ENCODE results near the gene C2orf42. TPM values are rescaled to one million over a fixed set of nuclear protein-coding genes. Genes with fewer than 3 reads are reported as not detected.

C2orf42 gene
- total RNA-seq, 1 donor from 2014 or later = 9.5 TPM

DNA sequence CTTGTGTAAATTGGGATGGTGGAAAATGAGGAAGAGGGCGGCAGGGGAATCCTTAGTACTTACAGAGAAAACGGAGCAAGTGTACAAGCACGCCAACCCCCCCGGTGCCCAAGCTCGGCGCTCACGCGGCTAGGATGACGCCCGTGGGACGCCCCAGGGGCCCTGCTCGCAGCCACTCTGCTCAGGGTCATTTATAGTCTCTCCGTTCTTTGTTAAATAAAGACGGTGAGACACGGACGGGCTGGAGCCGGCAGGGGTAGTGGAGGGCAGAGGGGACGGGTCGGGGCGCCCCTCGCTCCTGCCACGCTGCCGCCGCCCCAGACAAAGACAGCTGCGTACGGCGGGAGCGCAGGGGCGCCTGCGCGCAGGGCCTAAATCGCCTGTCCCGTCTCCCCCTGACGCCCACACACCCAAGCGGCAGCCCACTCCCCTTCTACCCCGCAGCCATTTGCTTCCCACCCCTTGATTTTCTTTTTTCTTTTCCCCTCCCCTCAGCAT, 65.8 kb downstream of the C2orf42 start:
- no peaks in the 10 kb centered on the region for H3K36me3 ChIP-seq
- H3K27me3 ChIP-seq = no peaks in the 10 kb centered on the region
- peak in 1 of 2 donors; percentile 75 for DNase-seq (ENCODE audit: low spot score in 2 of 2)
- H3K27ac ChIP-seq = peak overlapping the region; percentile 96 to 99
- intact Hi-C loops (cut with DNase I) = loop anchor here (1.0 kb wide), 1 partner anchor 17 kb away; no protein-coding TSS in a partner anchor
- TF ChIP-seq, protein P1, sequence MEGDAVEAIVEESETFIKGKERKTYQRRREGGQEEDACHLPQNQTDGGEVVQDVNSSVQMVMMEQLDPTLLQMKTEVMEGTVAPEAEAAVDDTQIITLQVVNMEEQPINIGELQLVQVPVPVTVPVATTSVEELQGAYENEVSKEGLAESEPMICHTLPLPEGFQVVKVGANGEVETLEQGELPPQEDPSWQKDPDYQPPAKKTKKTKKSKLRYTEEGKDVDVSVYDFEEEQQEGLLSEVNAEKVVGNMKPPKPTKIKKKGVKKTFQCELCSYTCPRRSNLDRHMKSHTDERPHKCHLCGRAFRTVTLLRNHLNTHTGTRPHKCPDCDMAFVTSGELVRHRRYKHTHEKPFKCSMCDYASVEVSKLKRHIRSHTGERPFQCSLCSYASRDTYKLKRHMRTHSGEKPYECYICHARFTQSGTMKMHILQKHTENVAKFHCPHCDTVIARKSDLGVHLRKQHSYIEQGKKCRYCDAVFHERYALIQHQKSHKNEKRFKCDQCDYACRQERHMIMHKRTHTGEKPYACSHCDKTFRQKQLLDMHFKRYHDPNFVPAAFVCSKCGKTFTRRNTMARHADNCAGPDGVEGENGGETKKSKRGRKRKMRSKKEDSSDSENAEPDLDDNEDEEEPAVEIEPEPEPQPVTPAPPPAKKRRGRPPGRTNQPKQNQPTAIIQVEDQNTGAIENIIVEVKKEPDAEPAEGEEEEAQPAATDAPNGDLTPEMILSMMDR (IDR thresholded peaks at IDR 0.05) = no peak
- H3K4me3 ChIP-seq = peak overlapping the region; percentile 66 to 67
- H3K4me1 ChIP-seq = peaks cover 0 to 9% of the 10 kb centered on the region in 2 donors
- no peaks in the 10 kb centered on the region for H3K9me3 ChIP-seq

DNA sequence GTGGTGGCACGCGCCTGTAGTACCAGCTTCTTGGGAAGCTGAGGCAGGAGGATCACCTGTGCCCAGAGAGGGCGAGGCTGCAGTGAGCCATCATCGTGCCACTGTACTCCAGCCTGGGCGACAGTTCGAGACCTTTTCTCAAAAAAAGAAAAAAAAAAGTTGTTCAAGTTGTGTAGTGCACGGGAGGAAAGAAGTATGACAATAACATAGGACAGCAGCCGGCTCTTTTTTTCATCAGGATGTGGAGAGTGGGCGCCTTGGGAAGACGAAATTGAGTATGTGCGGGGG, 67.0 kb downstream of the C2orf42 start:
- TF ChIP-seq, protein P1 (IDR thresholded peaks at IDR 0.05) = no peak
- no peaks in the 10 kb centered on the region for H3K27me3 ChIP-seq
- intact Hi-C loops (cut with DNase I) = loop anchor here (1.0 kb wide), 1 partner anchor 19 kb away; no protein-coding TSS in a partner anchor

DNA sequence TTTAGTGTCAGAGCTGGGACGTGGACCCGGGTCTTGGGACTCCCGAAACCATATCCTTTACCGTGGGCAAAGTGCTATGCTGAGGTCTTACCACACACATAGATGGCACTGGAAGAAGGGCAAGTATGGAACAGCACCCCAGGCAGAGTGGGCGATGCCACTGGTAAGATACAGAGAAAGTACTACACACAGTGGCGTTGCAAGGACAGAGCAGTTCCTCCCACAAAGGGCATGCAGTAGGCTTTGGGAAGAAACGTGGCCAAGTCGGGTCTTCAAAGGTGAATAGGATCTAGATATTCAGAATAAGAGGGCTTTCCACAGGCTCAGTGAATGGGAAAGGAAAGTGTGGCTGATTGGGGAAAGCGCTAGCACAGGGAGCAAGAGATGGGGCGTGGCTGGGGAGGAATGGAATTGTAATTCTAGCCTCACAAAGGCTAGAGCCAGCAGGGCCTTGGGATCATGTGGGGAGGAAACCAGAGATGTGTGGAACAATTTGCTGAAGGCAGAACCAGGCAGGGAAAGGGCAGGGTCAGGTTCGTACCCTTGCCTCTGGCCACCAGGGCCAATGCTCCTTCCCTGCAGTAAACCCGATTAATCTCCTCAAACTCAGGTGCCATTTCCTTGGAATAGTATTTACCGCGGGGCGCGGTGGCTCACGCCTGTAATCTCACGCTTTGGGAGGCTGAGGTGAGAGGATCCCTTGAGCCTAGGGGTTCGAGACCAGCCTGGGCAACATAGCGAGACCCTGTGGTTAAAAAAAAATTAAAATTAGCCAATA, 67.6 kb downstream of the C2orf42 start:
- DNase-seq (ENCODE audit: low spot score in 2 of 2) = peak in 1 of 2 donors; percentile 75
- peaks cover 0 to 9% of the 10 kb centered on the region in 2 donors for H3K4me1 ChIP-seq
- no peaks in the 10 kb centered on the region for H3K9me3 ChIP-seq
- H3K4me3 ChIP-seq = peak overlapping the region; percentile 66 to 67
- no peaks in the 10 kb centered on the region for H3K27me3 ChIP-seq
- TF ChIP-seq, protein P1 (IDR thresholded peaks at IDR 0.05) = no peak
- H3K27ac ChIP-seq = peak overlapping the region; percentile 96 to 99
- intact Hi-C loops (cut with DNase I) = no loop called here
- no peaks in the 10 kb centered on the region for H3K36me3 ChIP-seq

More for the DNA sequence above, 67.0 kb downstream of the C2orf42 start:
- DNase-seq (ENCODE audit: low spot score in 2 of 2) = no peak
- H3K9me3 ChIP-seq = no peaks in the 10 kb centered on the region
- H3K36me3 ChIP-seq = no peaks in the 10 kb centered on the region
- peaks cover 0 to 9% of the 10 kb centered on the region in 2 donors for H3K4me1 ChIP-seq
- H3K4me3 ChIP-seq = peak overlapping the region; percentile 66 to 67
- peak overlapping the region; percentile 96 to 99 for H3K27ac ChIP-seq

DNA sequence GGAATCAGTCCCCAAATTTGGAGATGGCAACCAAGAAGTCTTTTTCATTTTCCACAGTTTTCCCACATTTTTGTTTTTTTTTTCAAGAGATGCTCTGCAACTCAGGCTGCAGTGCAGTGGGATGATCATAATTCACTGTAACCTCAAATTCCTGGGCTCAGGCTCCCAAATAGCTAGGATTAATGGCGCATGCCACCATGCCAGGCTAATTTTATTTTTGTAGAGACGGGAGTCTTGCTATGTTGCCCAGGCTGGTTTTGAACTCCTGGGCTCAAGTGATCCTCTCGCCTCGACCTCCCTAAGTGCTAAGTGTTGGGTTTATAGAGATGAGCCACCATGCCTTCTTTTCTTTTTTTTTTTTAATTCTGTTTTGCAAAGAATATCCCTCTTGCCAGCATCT, 68.3 kb downstream of the C2orf42 start:
- intact Hi-C loops (cut with DNase I) = no loop called here
- peak overlapping the region; percentile 96 to 99 for H3K27ac ChIP-seq
- TF ChIP-seq, protein P1 (IDR thresholded peaks at IDR 0.05) = no peak
- DNase-seq (ENCODE audit: low spot score in 2 of 2) = no peak
- H3K4me1 ChIP-seq = peaks cover 0 to 9% of the 10 kb centered on the region in 2 donors
- H3K27me3 ChIP-seq = no peaks in the 10 kb centered on the region
- no peaks in the 10 kb centered on the region for H3K9me3 ChIP-seq
- H3K4me3 ChIP-seq = no peak overlapping the region
- no peaks in the 10 kb centered on the region for H3K36me3 ChIP-seq

DNA sequence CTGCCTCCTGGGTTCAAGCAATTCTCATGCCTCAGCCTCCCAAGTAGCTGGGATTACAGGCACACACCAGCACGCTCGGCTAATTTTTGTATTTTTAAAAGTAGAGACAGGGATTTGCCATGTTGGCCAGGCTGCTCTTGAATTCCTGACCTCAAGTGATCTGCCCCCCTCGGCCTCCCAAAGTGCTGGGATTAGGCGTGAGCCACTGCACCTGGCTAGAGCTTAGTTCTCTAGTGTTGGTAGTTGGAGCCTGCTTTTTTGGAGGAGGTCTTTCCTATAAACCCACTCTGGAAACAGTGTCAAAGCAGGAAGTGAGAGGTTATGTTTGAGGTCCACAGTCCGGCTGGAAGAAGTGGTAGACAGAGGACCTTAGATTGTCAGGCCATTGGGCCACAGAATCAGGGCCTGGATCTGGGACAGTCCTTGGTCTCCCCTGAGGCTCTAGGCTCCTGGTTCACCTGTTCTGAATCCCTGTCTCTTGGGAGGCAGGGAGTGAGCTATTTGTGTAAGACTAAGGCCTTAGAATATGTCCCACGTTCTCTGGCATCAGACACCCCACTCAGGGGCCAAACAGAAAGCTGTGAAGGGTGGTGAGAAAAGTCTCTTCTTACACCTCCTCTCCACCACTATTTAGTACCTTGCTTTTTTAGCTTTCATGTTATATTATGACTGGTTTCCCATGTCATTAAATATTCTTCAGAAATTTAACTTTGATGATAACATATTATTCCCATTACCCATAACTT, 69.0 kb downstream of the C2orf42 start:
- no peak for DNase-seq (ENCODE audit: low spot score in 2 of 2)
- H3K36me3 ChIP-seq = no peaks in the 10 kb centered on the region
- H3K9me3 ChIP-seq = no peaks in the 10 kb centered on the region
- H3K27ac ChIP-seq = peak overlapping the region; percentile 96 to 99
- H3K27me3 ChIP-seq = no peaks in the 10 kb centered on the region
- intact Hi-C loops (cut with DNase I) = no loop called here
- H3K4me1 ChIP-seq = peaks cover 0 to 9% of the 10 kb centered on the region in 2 donors
- no peak overlapping the region for H3K4me3 ChIP-seq
- TF ChIP-seq, protein P1 (IDR thresholded peaks at IDR 0.05) = no peak
